ENCODE results near the gene MACROD1. TPM values are rescaled to one million over a fixed set of nuclear protein-coding genes. Genes with fewer than 3 reads are reported as not detected.

MACROD1 gene
- total RNA-seq, 1 donor, result 17.7 TPM

GRCh38 chr11:64015935-64016845 is 149.7 kb downstream of the MACROD1 start:
- TF ChIP-seq CTCF (IDR thresholded peaks at IDR 0.05; ENCODE audit: extremely low read depth, low read depth, low read length), result no peak
- H3K27me3 ChIP-seq (ENCODE audit: insufficient read depth, low read length), result no peaks in the 10 kb centered on the region
- H4K20me1 ChIP-seq (ENCODE audit: insufficient read depth, low read length), result no peaks in the 10 kb centered on the region
- no peak overlapping the region for H3K4me3 ChIP-seq (ENCODE audit: insufficient read depth, low read length)
- no peaks in the 10 kb centered on the region for H3K4me1 ChIP-seq (ENCODE audit: insufficient read depth, low read length)
- no peak for DNase-seq (ENCODE audit: insufficient read length, low spot score, missing footprints)
- no peak overlapping the region for H3K27ac ChIP-seq (ENCODE audit: low read depth, low read length)
- no peak overlapping the region for H3K4me2 ChIP-seq (ENCODE audit: insufficient read depth, low read length)
- no peaks in the 10 kb centered on the region for H3K9me3 ChIP-seq (ENCODE audit: low read depth, low read length)
- no peaks in the 10 kb centered on the region for H3K36me3 ChIP-seq (ENCODE audit: insufficient read depth, low read length)
- no peaks in the 10 kb centered on the region for H3K79me2 ChIP-seq (ENCODE audit: insufficient read depth, low read length)
- H2AFZ ChIP-seq (ENCODE audit: low read length), result no peak overlapping the region

DNA sequence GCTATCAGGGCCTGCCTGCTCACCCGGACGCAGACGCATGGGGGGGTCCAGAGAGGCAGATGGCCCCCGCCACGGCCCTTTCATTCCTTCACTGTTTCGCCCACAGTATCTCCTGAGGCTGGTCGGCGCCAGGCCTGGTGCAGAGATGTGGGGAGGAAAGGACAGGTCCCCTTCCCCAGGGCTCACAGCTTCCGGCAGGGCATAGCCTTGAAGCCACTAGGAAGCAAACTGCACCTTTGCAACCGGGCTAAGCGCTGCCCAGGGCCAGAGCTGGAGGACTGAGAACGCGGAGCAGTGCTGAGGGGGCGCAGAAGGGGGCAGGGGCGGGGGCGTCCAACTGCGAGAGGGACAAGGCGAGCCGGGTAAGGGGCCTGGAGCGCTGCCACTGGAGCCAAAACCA is 150.4 kb downstream of the MACROD1 start:
- no peak overlapping the region for H2AFZ ChIP-seq (ENCODE audit: low read length)
- no peak for DNase-seq (ENCODE audit: insufficient read length, low spot score, missing footprints)
- no peak overlapping the region for H3K4me3 ChIP-seq (ENCODE audit: insufficient read depth, low read length)
- H3K36me3 ChIP-seq (ENCODE audit: insufficient read depth, low read length), result no peaks in the 10 kb centered on the region
- no peak overlapping the region for H3K27ac ChIP-seq (ENCODE audit: low read depth, low read length)
- TF ChIP-seq CTCF (IDR thresholded peaks at IDR 0.05; ENCODE audit: extremely low read depth, low read depth, low read length), result no peak
- H3K4me2 ChIP-seq (ENCODE audit: insufficient read depth, low read length), result no peak overlapping the region
- H3K9me3 ChIP-seq (ENCODE audit: low read depth, low read length), result no peaks in the 10 kb centered on the region
- H3K4me1 ChIP-seq (ENCODE audit: insufficient read depth, low read length), result no peaks in the 10 kb centered on the region
- no peaks in the 10 kb centered on the region for H4K20me1 ChIP-seq (ENCODE audit: insufficient read depth, low read length)
- H3K79me2 ChIP-seq (ENCODE audit: insufficient read depth, low read length), result no peaks in the 10 kb centered on the region
- no peaks in the 10 kb centered on the region for H3K27me3 ChIP-seq (ENCODE audit: insufficient read depth, low read length)

GRCh38 chr11:64014356-64014755 is 151.6 kb downstream of the MACROD1 start:
- Histone ChIP-seq H4K20me1 (ENCODE audit: insufficient read depth, low read length) (no peaks in the 10 kb centered on the region), H3K4me1 (ENCODE audit: insufficient read depth, low read length) (no peaks in the 10 kb centered on the region), H2AFZ (ENCODE audit: low read length) (no peak overlapping the region), H3K27ac (ENCODE audit: low read depth, low read length) (no peak overlapping the region), H3K27me3 (ENCODE audit: insufficient read depth, low read length) (no peaks in the 10 kb centered on the region), H3K4me3 (ENCODE audit: insufficient read depth, low read length) (no peak overlapping the region), H3K36me3 (ENCODE audit: insufficient read depth, low read length) (no peaks in the 10 kb centered on the region), H3K79me2 (ENCODE audit: insufficient read depth, low read length) (no peaks in the 10 kb centered on the region), H3K4me2 (ENCODE audit: insufficient read depth, low read length) (no peak overlapping the region), H3K9me3 (ENCODE audit: low read depth, low read length) (no peaks in the 10 kb centered on the region)
- TF ChIP-seq CTCF (IDR thresholded peaks at IDR 0.05; ENCODE audit: extremely low read depth, low read depth, low read length), result no peak
- DNase-seq (ENCODE audit: insufficient read length, low spot score, missing footprints), result no peak

- Histone ChIP-seq H3K9me3 (ENCODE audit: low read depth, low read length) (no peaks in the 10 kb centered on the region), H3K27ac (ENCODE audit: low read depth, low read length) (no peak overlapping the region), H3K4me3 (ENCODE audit: insufficient read depth, low read length) (no peak overlapping the region), H3K27me3 (ENCODE audit: insufficient read depth, low read length) (no peaks in the 10 kb centered on the region), H3K4me2 (ENCODE audit: insufficient read depth, low read length) (no peak overlapping the region), H4K20me1 (ENCODE audit: insufficient read depth, low read length) (no peaks in the 10 kb centered on the region), H3K36me3 (ENCODE audit: insufficient read depth, low read length) (no peaks in the 10 kb centered on the region), H3K79me2 (ENCODE audit: insufficient read depth, low read length) (no peaks in the 10 kb centered on the region), H3K4me1 (ENCODE audit: insufficient read depth, low read length) (no peaks in the 10 kb centered on the region), H2AFZ (ENCODE audit: low read length) (no peak overlapping the region)
- DNase-seq (ENCODE audit: insufficient read length, low spot score, missing footprints), result no peak
- TF ChIP-seq CTCF (IDR thresholded peaks at IDR 0.05; ENCODE audit: extremely low read depth, low read depth, low read length), result no peak
These were observed 152.6 kb downstream of the MACROD1 start for GRCh38 chr11:64013141-64013896.
